IPS-20b (cell line): ENCODE data around the gene SAMD11.
A peak's percentile ranks its signal among the peaks of the same experiment; 100 is the strongest.

Source experiments
- H3K27ac ChIP-seq: one replicate; pipeline ENCODE4 v1.5.1; 2013; ENCODE audit warnings: low read length
- H3K27me3 ChIP-seq: 2 replicates; pipeline ENCODE4 v1.6.1; 2013; ENCODE audit warnings: mild to moderate bottlenecking, low read length, inconsistent platforms; ENCODE audit not compliant: insufficient read depth
- H3K36me3 ChIP-seq: 2 replicates; pipeline ENCODE4 v1.6.1; 2013; ENCODE audit warnings: low read depth, mild to moderate bottlenecking, inconsistent platforms, low read length, moderate library complexity; ENCODE audit not compliant: insufficient read depth
- H3K4me1 ChIP-seq: 2 replicates; pipeline ENCODE4 v1.6.1; 2013; ENCODE audit warnings: mild to moderate bottlenecking, control low read depth, inconsistent platforms, low read length, moderate library complexity; ENCODE audit not compliant: insufficient read depth
- H3K4me3 ChIP-seq: 2 replicates; pipeline ENCODE4 v1.5.1; 2013; ENCODE audit warnings: mild to moderate bottlenecking, low read length, inconsistent platforms
- H3K9ac ChIP-seq: 2 replicates; pipeline ENCODE4 v1.6.1; 2013; ENCODE audit warnings: low read depth, mild to moderate bottlenecking, inconsistent platforms, low read length, moderate library complexity
- H3K9me3 ChIP-seq: 2 replicates; pipeline ENCODE4 v1.6.1; 2013; ENCODE audit warnings: mild to moderate bottlenecking, low read depth, low read length, inconsistent platforms; ENCODE audit not compliant: insufficient read depth

The SAMD11 gene

DNA sequence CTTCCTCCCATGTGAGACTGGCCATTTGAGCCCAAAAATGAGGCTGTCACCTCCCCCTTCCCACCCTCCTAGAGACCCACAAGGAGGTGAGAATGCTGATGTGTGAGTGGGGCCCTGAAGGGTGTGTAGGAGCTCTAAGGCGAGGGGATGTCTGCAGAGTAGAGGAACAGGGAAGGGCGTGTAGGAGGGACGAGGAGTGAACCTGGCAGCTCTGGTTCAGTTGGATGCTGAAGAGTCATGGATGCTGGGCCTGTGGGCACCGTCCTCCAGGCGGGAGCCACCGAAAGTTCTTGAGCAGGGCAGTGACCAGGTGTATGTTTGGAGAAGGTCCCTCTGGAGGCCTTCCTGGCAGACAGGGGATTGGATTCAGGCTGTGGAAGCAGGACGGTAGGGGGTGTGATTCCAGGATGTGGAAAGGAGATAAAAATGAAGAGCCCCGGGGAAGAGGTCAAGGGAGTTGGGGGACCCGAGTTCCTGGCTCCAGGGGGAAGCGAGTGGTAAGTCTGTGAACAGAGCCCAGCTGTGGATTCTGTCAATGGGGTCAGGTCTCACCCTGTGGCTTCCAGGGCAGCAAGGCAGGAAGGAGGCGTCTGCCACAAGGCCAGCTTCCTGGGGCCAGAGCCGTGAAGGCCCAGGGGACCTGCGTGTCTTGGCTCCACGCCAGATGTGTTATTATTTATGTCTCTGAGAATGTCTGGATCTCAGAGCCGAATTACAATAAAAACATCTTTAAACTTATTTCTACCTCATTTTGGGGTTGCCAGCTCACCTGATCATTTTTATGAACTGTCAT, 7.9 kb downstream of the SAMD11 start:
- Histone ChIP-seq H3K27ac (no peak overlapping the region), H3K4me1 (no peaks in the 10 kb centered on the region; the same call in 1 of the 2 replicates), H3K36me3 (no peaks in the 10 kb centered on the region), H3K9ac (no peak overlapping the region), H3K27me3 (peaks cover 92% of the 10 kb centered on the region), H3K4me3 (no peak overlapping the region), H3K9me3 (no peaks in the 10 kb centered on the region)

DNA sequence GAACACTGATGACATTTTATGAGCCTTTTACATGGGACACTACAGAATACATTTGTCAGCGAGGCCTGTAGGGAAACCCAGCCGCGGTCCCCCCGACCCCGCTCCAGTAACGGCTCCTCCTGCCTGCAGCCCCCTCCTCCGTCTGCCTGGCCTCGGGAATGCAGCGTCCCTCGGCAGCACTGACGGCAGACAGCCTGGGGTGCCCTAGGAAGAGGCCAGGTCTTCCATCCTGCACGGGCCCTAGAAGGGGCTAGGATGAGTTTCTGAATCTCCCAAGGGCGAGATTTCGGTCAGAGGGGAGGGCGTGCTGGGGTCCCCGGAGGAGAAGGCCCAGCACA, 8.4 kb downstream of the SAMD11 start:
- no peaks in the 10 kb centered on the region; the same call in 1 of the 2 replicates for H3K4me1 ChIP-seq
- peaks cover 92% of the 10 kb centered on the region for H3K27me3 ChIP-seq
- H3K4me3 ChIP-seq, result no peak overlapping the region
- H3K9me3 ChIP-seq, result no peaks in the 10 kb centered on the region
- H3K27ac ChIP-seq, result no peak overlapping the region
- H3K36me3 ChIP-seq, result no peaks in the 10 kb centered on the region
- no peak overlapping the region for H3K9ac ChIP-seq

DNA sequence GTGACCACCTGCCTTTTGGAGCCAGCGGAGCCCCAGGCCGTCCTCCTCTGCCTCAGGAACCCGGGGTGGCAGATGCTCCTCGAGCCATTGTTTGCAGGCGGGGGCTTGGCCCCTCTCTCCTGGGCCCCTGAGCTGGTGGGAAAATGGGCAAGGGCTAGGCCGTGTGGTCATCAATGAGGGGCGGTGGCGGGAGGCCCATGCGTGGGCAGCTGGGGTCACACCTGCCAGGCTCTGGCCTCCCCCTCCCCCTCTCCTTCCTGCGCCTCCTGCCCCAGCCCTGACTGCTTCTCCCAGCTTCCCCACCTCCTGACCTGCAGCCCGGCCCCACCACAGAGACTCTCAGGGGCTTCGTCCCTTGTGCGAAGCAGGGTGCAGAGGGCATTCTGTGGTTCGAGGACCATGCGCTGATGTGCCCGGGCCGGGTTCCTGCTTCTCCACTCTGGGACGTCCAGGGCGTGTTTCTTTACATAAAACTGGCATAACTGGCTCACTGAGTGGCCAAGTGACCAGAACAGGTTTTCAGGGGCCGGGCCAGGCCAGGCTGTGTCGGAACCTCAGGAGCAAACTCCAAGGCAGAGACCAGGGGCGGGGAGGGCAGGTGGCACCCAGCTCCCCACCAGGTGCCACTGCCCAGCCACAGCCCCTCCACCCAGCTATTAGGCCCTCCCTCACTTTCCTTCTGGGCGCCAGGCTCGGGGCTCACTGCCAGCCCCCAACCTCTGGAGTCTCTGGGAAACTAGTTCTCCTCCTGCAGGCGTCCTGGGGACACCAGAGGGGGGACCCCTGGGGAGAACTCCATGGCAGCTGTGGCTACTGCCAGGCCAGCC, 9.3 kb downstream of the SAMD11 start:
- no peak overlapping the region for H3K9ac ChIP-seq
- no peaks in the 10 kb centered on the region for H3K9me3 ChIP-seq
- peaks cover 92% of the 10 kb centered on the region for H3K27me3 ChIP-seq
- no peaks in the 10 kb centered on the region for H3K36me3 ChIP-seq
- H3K4me3 ChIP-seq, result no peak overlapping the region
- H3K27ac ChIP-seq, result no peak overlapping the region
- no peaks in the 10 kb centered on the region; the same call in 1 of the 2 replicates for H3K4me1 ChIP-seq

DNA sequence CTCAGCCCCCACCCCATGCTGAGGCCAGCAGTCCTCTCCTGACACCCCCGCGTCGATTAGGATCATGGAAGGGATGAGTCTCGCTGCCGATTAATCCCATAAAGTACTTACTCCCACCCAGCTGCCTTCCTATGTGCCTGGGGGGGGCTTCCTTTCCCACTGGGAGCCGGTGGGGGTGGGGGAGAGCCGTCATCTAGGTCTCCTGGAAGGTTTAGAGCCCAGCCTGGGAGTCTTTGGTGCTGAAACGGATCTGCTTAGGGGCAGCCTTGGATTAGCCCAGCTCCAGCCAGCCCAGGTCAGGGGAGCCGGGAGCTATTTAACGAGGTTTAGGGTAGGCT, 9.8 kb downstream of the SAMD11 start:
- H3K4me1 ChIP-seq, result no peaks in the 10 kb centered on the region; the same call in 1 of the 2 replicates
- no peak overlapping the region for H3K27ac ChIP-seq
- no peak overlapping the region for H3K9ac ChIP-seq
- H3K9me3 ChIP-seq, result no peaks in the 10 kb centered on the region
- peaks cover 92% of the 10 kb centered on the region for H3K27me3 ChIP-seq
- no peaks in the 10 kb centered on the region for H3K36me3 ChIP-seq
- no peak overlapping the region for H3K4me3 ChIP-seq

DNA sequence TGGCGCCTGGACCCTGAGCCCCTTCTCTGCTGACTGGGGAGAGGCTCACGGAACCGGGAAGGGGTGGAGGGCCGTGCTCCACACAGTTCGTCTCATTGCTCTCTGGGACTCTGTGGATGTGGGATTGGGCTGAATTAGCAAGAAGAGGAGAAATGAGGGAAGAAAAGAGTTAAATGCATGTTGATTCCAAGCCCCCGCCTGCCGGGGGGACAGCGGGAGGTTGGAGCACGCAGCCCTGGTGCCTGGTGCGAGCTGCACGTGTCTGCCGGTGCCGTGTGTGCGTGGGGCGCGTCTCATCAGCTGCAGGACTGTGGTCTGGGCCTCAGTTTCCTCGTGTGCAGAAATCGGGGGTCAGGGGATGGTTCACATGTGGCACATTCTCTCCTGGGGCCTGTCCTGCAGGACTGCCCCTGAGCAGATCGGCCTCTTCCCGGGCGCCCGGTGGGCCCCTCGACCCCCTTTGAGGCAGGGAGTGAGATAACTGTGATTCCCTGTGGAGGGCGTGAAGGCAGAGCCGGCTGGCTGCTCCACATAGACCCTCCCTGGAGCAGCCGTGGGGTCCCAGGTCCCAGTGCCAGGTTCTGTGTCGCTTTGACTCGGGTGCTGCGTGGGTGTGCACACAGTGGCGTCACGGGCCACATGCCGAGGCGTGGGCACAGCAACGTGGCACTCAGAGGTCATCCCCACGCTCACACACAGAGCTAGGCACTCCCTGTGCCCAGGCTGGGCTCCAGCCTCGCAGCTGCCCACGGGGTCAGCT, 11.4 kb downstream of the SAMD11 start:
- H3K36me3 ChIP-seq, result no peaks in the 10 kb centered on the region
- H3K27ac ChIP-seq, result no peak overlapping the region
- H3K9me3 ChIP-seq, result no peaks in the 10 kb centered on the region
- peaks cover 92% of the 10 kb centered on the region for H3K27me3 ChIP-seq
- H3K4me3 ChIP-seq, result peak overlapping the region; percentile 18
- no peaks in the 10 kb centered on the region; the same call in 1 of the 2 replicates for H3K4me1 ChIP-seq
- H3K9ac ChIP-seq, result no peak overlapping the region

DNA sequence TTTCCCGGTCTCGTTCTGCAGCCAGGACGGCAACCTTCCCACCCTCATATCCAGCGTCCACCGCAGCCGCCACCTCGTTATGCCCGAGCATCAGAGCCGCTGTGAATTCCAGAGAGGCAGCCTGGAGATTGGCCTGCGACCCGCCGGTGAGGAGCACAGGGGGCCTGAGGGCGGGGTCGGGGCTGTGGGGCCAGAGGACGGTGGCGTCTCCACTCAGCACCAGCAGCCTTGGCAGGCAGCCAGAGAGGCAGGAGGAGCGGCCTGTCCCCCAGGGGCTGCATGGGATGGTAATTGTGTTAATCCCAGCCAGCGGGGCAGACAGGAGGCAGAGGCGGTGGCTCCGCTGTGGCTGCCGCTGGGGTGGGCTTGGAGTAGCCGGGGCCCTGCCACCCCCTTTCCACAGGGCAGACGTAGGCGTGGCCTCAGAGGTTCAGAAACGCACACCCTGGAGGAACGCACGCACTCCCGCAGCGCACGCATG, 12.1 kb downstream of the SAMD11 start:
- Histone ChIP-seq H3K4me3 (peak overlapping the region; percentile 18; the same call in 1 of the 2 replicates), H3K9me3 (no peaks in the 10 kb centered on the region), H3K27ac (no peak overlapping the region), H3K27me3 (peaks cover 92% of the 10 kb centered on the region), H3K36me3 (no peaks in the 10 kb centered on the region), H3K9ac (no peak overlapping the region), H3K4me1 (no peaks in the 10 kb centered on the region; the same call in 1 of the 2 replicates)

DNA sequence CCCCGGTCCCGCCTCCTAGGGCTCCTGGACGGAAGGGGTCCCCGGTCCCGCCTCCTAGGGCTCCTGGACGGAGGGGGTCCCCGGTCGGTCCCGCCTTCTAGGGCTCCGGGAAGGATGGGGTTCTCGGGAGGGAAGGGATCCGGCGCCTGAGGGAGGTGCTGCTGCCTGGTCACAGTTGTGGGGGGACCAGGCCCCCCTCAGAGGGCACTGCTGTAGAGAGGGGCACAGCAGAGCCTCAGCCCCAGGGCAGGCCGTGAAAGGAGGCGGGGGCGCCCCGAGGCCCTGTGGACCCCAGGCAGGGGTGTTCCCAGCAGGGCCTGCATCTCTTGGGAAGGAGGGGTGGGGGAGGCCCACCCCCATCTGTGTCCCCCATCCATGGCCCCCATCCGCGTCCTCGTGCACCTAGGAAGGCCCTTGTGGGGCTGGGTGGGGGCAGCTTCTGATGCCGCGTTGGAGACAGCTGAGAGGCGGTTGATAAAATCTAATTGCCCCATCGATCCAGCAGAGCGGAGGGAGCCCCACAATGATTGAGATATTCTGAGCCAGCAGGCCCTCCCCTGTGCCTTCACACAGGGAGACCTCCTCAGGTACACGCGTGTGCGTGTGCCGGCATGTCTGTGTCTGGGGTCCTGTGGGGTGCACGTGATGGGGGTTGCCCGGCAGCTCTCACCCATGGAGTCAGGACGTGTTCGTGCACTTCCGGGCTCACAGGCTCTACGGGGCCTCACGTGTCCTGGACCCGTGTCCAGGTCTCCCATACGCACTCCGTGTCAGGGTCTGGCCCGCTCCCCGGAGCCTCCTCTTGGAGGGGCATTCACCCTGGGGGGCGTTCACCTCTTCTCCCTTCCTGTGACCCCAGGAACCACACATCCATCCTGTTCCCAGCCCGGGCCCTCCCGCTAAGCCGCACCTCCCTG, 12.9 kb downstream of the SAMD11 start:
- Histone ChIP-seq H3K27me3 (peaks cover 92% of the 10 kb centered on the region), H3K9ac (no peak overlapping the region), H3K27ac (no peak overlapping the region), H3K36me3 (no peaks in the 10 kb centered on the region), H3K9me3 (no peaks in the 10 kb centered on the region), H3K4me1 (no peaks in the 10 kb centered on the region; the same call in 1 of the 2 replicates), H3K4me3 (no peak overlapping the region)

DNA sequence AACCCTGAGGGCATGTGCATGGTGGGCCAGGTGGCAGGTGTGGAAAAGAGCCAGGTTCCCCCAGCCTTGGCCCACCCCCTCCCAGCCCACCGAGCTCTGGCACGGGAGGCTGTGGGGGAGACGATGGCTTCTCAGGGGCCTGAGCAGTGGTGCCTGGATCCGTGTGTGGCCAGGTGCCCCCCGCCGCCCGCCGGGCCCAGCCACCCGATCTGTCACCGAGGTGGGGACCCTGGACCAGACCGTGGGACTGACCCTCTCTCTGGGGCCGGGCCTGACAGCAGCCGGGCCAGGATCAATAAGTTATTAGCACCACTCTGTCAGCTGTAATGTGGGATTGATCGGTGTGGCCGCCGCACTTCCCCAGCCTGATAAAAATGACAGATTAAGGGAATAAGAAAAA, 13.8 kb downstream of the SAMD11 start:
- Histone ChIP-seq H3K9me3 (no peaks in the 10 kb centered on the region), H3K4me1 (no peaks in the 10 kb centered on the region; the same call in 1 of the 2 replicates), H3K9ac (no peak overlapping the region), H3K4me3 (no peak overlapping the region), H3K27ac (no peak overlapping the region), H3K27me3 (peaks cover 92% of the 10 kb centered on the region), H3K36me3 (no peaks in the 10 kb centered on the region)

DNA sequence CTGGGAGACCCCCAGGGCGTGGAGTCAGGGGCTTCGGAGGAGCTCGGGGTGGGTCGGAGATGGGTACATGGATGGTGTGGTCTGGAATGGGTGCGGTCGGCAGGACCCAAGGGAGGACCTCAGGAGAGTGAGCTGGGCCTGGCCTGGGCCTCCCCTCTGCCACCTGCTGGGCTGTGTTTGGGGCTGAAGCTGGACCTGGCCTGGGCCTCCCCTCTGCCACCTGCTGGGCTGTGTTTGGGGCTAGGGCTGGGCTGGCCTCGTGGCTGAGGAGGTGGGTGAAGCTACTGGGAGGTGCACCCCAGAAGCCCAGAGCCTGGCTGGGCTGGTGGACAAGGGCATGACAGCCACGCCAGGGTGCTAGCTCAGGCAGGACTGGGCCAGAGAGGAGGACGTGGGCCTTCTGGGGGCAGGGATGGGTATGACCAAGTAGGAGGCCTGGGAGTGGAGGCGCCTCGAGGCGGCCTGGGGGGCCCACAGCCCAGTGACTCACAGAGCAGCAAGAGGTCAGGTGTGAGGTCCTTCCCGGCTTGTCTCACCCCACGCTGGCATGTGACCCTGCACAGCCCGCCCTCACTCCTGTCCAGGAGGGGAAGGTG, 14.5 kb downstream of the SAMD11 start:
- Histone ChIP-seq H3K27me3 (peaks cover 92% of the 10 kb centered on the region), H3K4me1 (no peaks in the 10 kb centered on the region; the same call in 1 of the 2 replicates), H3K27ac (no peak overlapping the region), H3K4me3 (no peak overlapping the region), H3K9me3 (no peaks in the 10 kb centered on the region), H3K9ac (no peak overlapping the region), H3K36me3 (no peaks in the 10 kb centered on the region)

DNA sequence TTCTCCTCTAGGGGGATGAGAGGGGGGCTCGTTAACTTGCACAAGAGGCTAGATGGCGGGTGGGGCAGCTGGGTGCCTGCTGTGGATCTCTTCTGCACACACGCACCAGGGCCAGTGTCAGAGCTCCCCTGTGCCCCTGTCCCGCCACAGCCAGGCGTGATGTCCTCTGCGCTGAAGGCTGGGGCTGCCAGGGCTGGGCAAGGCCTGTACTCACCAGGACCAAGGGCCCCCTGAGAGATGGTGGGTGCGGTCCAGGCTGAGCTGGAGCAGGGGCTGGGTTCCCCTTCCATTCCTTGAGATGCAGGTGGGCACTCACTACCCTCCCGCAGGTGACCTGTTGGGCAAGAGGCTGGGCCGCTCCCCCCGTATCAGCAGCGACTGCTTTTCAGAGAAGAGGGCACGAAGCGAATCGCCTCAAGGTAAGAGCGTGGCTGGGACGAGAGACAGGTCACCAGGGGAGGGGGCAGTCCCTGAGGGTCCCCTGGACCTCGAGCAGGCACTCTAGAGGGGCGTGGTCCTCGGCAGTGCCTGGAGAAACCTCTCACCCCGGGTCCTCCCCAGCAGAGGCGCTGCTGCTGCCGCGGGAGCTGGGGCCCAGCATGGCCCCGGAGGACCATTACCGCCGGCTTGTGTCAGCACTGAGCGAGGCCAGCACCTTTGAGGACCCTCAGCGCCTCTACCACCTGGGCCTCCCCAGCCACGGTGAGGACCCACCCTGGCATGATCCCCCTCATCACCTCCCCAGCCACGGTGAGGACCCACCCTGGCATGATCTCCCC, 15.2 kb downstream of the SAMD11 start:
- Histone ChIP-seq H3K27me3 (peaks cover 92% of the 10 kb centered on the region), H3K4me3 (no peak overlapping the region), H3K9ac (no peak overlapping the region), H3K9me3 (no peaks in the 10 kb centered on the region), H3K27ac (no peak overlapping the region), H3K4me1 (no peaks in the 10 kb centered on the region; the same call in 1 of the 2 replicates), H3K36me3 (no peaks in the 10 kb centered on the region)
